Nephron (organoid): ENCODE measurements around the gene COG5.

Source experiments
- H3K27ac Mint-ChIP-seq, 3 experiments: 2 replicates each; pipeline ENCODE4 v1.8.0; 2020; ENCODE audit warnings: mixed read lengths in 3 of 3, mild to moderate bottlenecking in 2 of 3, moderate library complexity in 1 of 3
- H3K27me3 Mint-ChIP-seq: 2 replicates; pipeline ENCODE4 v1.8.0; 2021; ENCODE audit warnings: low read depth, mild to moderate bottlenecking, moderate library complexity, mixed read lengths
- H3K36me3 Mint-ChIP-seq: 2 replicates; pipeline ENCODE4 v1.8.0; 2020; ENCODE audit warnings: low read depth, mixed read lengths
- H3K4me1 Mint-ChIP-seq: 2 replicates; pipeline ENCODE4 v1.8.0; 2020; ENCODE audit warnings: mixed read lengths
- H3K4me3 Mint-ChIP-seq, 3 experiments: 2 replicates each; pipeline ENCODE4 v1.8.0; 2020; ENCODE audit warnings: mild to moderate bottlenecking in 3 of 3, mixed read lengths in 3 of 3, moderate library complexity in 2 of 3
- H3K9me3 Mint-ChIP-seq: 2 replicates; pipeline ENCODE4 v1.8.0; 2020; ENCODE audit warnings: mixed read lengths
- CTCF ChIP-seq, 3 experiments: fragments of 200-600 bp; sonication (generic); IDR thresholded peaks; one replicate each; pipeline ENCODE4 v1.5.0; 2021; ENCODE audit warnings: antibody characterized with exemption in 3 of 3; ENCODE audit not compliant: unreplicated experiment in 3 of 3

COG5 gene

GRCh38 chr7:107527196-107527595 is 36.5 kb downstream of the COG5 start:
- peaks cover 4% of the 10 kb centered on the region for H3K9me3 Mint-ChIP-seq
- no peak overlapping the region for H3K27ac Mint-ChIP-seq
- no peaks in the 10 kb centered on the region for H3K4me1 Mint-ChIP-seq
- H3K27me3 Mint-ChIP-seq = no peaks in the 10 kb centered on the region
- H3K36me3 Mint-ChIP-seq = peaks cover 32% of the 10 kb centered on the region
- no peak overlapping the region for H3K4me3 Mint-ChIP-seq
- TF ChIP-seq CTCF (IDR thresholded peaks at IDR 0.05; ENCODE audit: unreplicated experiment in 3 of 3) = no peak

DNA sequence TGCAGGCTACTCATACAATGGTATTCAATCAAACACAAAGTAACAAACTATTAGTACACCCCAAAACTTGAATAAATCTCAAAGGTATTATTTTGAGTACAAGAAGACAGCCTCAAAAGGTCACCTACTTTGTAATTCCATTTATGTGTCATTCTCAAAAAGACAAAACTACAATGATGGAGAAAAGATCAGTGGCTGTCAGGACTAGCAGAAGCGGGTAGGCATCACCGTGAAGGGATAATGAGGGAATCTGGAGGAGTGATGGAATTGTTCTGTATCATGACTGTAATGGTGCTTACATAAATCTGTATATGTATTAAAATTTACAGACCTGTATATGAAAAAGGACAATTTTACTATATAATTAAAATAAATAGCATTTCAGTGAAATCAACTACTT is 37.0 kb downstream of the COG5 start:
- Mint-ChIP-seq H3K27me3 (no peaks in the 10 kb centered on the region), H3K9me3 (peaks cover 7% of the 10 kb centered on the region), H3K4me3 (no peak overlapping the region), H3K4me1 (no peaks in the 10 kb centered on the region), H3K27ac (no peak overlapping the region), H3K36me3 (peaks cover 38% of the 10 kb centered on the region)
- TF ChIP-seq CTCF (IDR thresholded peaks at IDR 0.05; ENCODE audit: unreplicated experiment in 3 of 3) = no peak

GRCh38 chr7:107506674-107507339 is 56.9 kb downstream of the COG5 start:
- Mint-ChIP-seq H3K36me3 (peaks cover 46% of the 10 kb centered on the region), H3K4me1 (no peaks in the 10 kb centered on the region), H3K4me3 (no peak overlapping the region), H3K27ac (no peak overlapping the region), H3K9me3 (peaks cover 29% of the 10 kb centered on the region), H3K27me3 (no peaks in the 10 kb centered on the region)
- no peak for TF ChIP-seq CTCF (IDR thresholded peaks at IDR 0.05; ENCODE audit: unreplicated experiment in 3 of 3)

DNA sequence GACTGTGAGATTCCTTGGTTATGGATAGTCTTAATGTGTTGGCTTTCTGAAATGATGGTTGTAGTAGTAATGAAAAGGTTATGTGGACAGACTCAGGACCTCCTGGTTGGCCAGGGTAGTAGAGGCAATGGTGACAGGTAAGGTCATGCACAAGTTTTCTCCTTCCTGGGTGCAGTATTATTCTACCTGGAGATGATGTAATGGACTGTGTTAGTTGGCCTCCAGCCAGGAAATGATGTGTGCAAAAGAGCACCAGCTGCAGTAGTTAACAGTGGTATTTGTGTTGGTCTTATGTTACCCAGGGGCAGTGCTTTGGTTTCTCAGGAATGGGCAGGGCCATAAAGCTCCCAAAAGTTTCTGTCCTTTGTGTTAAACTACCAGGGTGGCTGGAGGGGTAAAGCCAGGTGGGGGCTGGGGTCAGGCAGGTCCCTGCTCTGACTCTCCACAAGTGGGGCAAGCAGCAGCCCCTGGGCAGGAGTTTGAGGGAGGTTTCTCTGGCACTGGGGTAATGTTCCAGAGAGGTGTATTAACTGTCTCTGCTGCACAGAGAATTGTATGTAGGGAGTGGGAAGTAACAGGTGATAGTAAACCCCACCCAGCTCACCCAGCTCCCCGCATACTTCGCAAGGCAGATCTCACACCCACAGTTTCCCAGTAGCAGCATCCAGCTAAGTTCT is 57.6 kb downstream of the COG5 start:
- Mint-ChIP-seq H3K4me1 (no peaks in the 10 kb centered on the region), H3K27me3 (no peaks in the 10 kb centered on the region)

DNA sequence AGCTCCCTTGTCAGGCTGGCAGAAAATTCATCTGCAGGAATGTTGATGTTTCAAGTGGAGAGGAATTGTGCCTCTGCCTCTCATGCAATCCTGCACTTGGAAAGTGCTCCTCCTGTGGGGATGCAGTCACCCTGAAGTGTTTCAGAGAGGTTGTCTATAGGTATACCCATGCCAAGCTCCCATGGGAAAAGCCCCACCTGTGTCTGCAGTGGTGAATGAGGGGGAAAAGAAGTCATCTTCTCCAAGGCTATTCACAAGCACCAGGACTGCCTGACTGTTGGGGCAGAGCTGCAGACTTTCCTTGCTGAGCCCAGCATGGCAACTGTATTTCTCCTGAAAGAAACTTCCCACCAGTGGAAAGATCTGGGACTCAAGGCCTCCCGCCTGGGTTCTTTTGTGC is 58.4 kb downstream of the COG5 start:
- H3K4me3 Mint-ChIP-seq = no peak overlapping the region
- peaks cover 20% of the 10 kb centered on the region for H3K9me3 Mint-ChIP-seq
- H3K36me3 Mint-ChIP-seq = peaks cover 34% of the 10 kb centered on the region
- H3K27me3 Mint-ChIP-seq = no peaks in the 10 kb centered on the region
- no peak overlapping the region for H3K27ac Mint-ChIP-seq
- no peak for TF ChIP-seq CTCF (IDR thresholded peaks at IDR 0.05; ENCODE audit: unreplicated experiment in 3 of 3)
- H3K4me1 Mint-ChIP-seq = no peaks in the 10 kb centered on the region

More for the DNA sequence above, 57.6 kb downstream of the COG5 start:
- Mint-ChIP-seq H3K27ac (no peak overlapping the region), H3K4me3 (no peak overlapping the region), H3K36me3 (peaks cover 42% of the 10 kb centered on the region), H3K9me3 (peaks cover 28% of the 10 kb centered on the region)
- TF ChIP-seq CTCF (IDR thresholded peaks at IDR 0.05; ENCODE audit: unreplicated experiment in 3 of 3) = no peak

DNA sequence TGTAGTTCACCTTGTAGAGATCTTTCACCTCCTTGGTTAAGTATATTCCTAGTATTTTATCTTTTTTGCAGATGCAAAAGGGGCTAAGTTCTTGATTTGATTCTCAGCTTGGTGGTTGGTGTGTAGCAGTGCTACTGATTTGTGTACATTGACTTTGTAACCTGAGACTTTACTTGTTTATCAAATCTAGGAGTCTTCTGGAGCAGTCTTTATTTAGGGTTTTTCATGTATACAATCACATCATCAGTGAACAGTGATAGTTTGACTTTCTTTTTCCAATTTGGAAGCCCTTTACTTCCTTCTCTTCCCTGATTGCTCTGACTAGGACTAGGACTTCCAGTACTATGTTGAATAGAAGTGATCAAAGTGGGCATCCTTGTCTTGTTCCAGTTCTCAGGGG is 60.0 kb downstream of the COG5 start:
- TF ChIP-seq CTCF (IDR thresholded peaks at IDR 0.05; ENCODE audit: unreplicated experiment in 3 of 3) = no peak
- Mint-ChIP-seq H3K4me1 (no peaks in the 10 kb centered on the region), H3K27ac (no peak overlapping the region), H3K4me3 (no peak overlapping the region), H3K9me3 (peaks cover 12% of the 10 kb centered on the region), H3K36me3 (peaks cover 25% of the 10 kb centered on the region), H3K27me3 (no peaks in the 10 kb centered on the region)
